ENCODE results near the gene GTPBP3.

- TF ChIP-seq, protein P1, sequence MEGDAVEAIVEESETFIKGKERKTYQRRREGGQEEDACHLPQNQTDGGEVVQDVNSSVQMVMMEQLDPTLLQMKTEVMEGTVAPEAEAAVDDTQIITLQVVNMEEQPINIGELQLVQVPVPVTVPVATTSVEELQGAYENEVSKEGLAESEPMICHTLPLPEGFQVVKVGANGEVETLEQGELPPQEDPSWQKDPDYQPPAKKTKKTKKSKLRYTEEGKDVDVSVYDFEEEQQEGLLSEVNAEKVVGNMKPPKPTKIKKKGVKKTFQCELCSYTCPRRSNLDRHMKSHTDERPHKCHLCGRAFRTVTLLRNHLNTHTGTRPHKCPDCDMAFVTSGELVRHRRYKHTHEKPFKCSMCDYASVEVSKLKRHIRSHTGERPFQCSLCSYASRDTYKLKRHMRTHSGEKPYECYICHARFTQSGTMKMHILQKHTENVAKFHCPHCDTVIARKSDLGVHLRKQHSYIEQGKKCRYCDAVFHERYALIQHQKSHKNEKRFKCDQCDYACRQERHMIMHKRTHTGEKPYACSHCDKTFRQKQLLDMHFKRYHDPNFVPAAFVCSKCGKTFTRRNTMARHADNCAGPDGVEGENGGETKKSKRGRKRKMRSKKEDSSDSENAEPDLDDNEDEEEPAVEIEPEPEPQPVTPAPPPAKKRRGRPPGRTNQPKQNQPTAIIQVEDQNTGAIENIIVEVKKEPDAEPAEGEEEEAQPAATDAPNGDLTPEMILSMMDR (IDR thresholded peaks at IDR 0.05): no peak
- TF ChIP-seq ZFX (IDR thresholded peaks at IDR 0.05; ENCODE audit: borderline replicate concordance): no peak
Observed at GRCh38 chr19:17338433-17339078, 1.2 kb downstream of the GTPBP3 start.

All from 22Rv1 (cell line).